ENCODE results near the gene PLEKHG5.

GRCh38 chr1:6461051-6461530 lies 30.4 kb downstream of the PLEKHG5 start:
- TF ChIP-seq CTCF (IDR thresholded peaks at IDR 0.05) (no peak), POLR2AphosphoS5 (IDR thresholded peaks at IDR 0.05; ENCODE audit: insufficient read depth in 1 of 2, low read depth in 1 of 2) (no peak)

Measured in vagina (tissue), 2 donors.